GM12875 (cell line): ENCODE data around the gene FBXO40.

Experiments used
- H3K4me3 ChIP-seq: one replicate; pipeline ENCODE4 v1.5.1; 2011; ENCODE audit warnings: low read depth, low read length, control low read depth
- CTCF ChIP-seq: IDR thresholded peaks from 2 replicates; pipeline ENCODE4 v1.5.1; 2011; ENCODE audit warnings: low read depth, mild to moderate bottlenecking, control low read depth, inconsistent platforms, low read length, moderate library complexity, borderline replicate concordance; ENCODE audit not compliant: insufficient read depth

Gene FBXO40

GRCh38 chr3:121663171-121663847 is 70.1 kb downstream of the FBXO40 start:
- TF ChIP-seq CTCF, result no peak
- H3K4me3 ChIP-seq, result no peak overlapping the region

GRCh38 chr3:121665488-121665887 is 72.3 kb downstream of the FBXO40 start:
- no peak for TF ChIP-seq CTCF
- H3K4me3 ChIP-seq, result no peak overlapping the region

DNA sequence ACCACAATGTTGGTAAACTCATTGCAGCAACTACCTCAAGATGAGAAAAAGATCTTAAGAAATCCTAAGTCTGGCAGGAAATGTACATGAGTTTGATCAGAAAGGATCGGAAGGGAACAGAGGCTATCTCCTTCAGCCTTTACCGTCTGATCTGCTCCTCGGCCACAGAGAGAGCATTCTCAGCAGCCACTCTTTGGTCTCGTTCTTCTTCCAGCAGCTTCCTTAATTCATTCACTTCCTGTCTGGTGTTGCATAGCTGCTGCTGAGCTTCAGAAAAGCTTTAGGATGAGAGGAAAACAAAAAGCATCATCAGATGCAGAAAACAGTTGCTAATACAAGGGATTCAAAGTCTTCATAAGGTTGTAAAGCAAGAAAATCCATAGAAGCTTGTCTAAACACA is 74.2 kb downstream of the FBXO40 start:
- no peak for TF ChIP-seq CTCF
- no peak overlapping the region for H3K4me3 ChIP-seq

GRCh38 chr3:121670676-121671075 is 77.5 kb downstream of the FBXO40 start:
- H3K4me3 ChIP-seq, result no peak overlapping the region
- no peak for TF ChIP-seq CTCF

- H3K4me3 ChIP-seq, result no peak overlapping the region
- no peak for TF ChIP-seq CTCF
Observed at GRCh38 chr3:121677141-121677540, 84.0 kb downstream of the FBXO40 start.
